COLO829 (cell line): Measurements from ENCODE around the gene PCK1.

ENCODE experiments used
- DNase-seq: peaks from one replicate; pipeline ENCODE4 v3.0.0; 2012; ENCODE audit warnings: low spot score

PCK1 gene

DNA sequence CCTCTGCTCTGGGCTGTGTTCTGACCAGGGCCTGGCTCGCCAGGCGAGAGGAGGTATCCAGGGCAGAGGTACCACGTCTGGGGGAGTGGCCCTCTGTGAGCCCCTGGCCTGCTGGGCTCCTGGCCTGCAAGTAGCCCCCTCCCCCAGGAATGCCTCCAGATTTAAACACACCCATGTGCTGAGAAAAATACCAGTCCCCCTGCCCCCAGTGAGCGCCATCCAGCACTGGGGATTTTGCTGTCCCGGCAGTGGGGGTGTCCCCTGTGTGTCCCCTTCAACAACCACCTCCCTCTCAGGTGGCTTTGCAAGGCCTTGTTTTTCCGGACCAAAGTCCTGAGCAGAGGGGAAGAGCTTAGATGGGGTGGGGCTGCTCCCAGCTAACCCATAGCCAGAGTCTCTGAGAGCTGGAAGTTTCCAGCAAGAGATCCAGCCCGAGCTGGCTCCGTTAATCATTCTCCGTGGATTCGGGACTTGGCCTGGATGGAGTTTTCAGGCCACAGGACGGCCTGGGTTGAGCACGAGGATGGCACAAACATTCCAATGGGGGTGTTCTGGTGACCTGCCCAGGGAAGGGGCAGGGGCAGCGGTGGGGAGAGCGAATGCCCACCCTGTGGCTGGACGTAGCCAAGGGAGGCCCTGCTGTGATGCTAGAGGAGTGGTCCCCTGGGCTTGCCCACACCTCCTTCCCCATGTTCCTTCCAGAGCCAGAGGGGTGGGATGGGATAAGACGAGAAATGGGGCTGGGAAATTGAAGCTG is 29.0 kb downstream of the PCK1 start:
- no peak for DNase-seq

DNA sequence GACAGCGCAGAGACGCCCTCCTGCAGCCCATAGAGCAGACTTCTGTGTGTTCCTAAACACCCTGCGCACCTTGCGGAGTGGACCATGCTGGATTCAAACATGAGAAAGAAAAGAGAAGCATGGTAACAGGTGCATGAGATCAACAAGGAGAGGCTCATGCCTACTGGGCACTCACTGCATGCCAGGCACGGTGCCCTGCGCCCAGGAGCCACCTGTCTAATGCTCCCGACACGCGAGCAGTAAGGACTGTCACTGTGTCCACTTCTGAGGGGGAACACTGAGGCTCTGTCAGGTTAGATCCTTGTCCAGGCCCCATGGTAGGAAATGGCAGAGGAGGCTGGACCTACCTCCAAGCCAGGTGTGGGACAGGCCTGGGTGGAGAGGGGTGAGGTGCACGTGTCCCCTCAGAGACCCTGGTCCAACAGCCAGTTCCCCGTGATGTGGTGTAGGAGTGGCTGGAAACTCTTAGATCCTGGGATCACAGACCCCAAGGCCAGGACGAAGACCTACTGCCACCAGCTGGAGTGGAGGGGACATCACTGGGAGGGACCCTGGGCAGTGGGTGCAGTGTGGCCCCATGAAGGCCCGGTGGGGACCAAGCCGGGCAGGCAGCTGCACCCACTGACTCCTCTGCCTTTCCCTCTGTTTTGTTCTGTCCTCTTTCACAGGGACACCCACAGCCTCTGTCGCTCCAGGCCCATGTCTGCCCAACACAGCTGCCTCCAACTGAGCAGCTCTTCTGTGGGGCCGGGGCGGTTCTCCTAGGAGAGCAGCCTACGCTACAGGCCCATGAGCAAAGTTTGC is 29.8 kb downstream of the PCK1 start:
- DNase-seq = no peak

DNA sequence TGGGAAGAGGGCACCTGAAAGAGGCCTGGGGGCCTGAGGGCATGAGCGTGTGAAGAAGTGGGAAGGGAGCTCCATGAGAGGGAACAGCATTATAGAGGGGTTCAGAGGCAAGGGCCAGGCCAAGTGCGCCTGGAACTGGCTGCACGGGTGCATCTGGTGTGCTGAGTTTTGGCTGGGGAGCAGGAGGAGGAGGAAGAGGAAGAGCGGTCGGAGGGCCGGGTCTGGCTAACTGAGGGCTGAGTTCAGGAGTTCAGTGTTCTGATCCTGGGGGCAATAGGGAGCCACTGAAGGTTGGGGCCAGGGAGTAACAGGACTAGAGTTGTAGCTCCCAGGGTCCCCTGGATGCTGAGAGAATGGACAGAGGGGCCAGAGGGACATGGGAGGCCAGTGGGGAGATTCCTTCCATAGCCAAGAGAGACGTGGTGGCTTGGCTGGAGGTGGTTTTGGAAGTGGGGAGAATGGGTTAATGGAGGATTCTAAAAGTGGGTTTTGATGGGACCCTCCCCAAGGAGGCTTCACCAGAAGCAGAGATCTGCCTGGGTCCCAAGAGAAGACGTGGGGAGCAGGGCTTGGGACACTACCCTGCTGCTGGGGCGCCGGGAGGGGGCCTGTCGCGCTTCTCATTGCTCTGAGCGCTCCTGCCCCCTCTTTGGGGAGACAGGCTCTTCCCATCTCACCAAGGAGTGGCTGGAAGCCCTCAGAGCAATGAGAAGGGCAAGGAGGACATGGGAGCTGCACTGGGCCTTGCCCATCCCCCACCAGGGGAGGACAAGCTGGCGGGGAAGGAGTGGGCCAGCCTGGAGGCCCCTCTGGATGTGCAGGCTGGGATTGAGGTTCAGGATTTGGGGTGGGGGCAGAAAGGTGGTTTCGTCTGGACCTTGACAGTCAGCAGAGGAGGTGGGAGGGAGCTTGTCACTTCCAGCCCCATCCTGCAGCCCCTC is 30.6 kb downstream of the PCK1 start:
- no peak for DNase-seq

DNA sequence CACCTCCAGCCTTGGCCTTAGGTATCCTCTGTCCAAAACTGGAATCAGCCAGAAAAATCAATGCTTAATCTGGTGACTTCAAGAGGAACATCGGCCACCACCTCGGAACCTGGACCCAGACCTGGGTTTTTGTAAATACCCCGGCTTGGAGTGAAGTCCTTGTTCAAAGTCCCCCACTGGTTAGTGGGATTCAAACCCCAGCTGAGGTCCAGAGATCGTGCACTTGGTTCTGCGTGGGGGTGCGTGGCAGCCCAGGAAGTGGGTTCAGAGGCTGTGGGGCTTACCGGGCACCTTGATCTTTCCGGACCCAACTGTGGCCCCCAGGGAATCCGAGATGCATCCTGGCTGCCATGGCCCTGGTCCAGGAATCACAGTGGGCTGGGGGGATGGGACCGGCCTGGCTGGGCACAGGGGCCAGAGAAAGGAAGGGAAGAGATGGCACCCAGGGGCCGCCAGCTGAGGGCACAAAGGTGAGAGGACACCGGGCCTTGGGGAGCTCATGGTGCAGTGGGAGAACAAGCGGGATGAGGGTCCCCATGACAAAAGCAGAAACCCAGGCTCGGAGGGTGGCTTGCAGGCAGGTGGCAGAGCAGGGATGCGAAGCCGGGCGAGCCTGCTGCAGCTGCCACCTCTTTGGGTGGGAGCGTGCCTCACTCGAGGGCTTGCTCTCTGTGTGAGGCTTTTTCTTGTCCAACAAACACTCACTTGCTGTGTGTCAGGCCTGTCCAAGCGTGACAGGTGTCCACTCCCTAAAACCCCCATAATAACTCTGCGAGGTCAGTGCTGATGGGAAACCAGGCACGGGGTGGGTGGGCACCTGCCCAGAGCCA is 31.6 kb downstream of the PCK1 start:
- no peak for DNase-seq

DNA sequence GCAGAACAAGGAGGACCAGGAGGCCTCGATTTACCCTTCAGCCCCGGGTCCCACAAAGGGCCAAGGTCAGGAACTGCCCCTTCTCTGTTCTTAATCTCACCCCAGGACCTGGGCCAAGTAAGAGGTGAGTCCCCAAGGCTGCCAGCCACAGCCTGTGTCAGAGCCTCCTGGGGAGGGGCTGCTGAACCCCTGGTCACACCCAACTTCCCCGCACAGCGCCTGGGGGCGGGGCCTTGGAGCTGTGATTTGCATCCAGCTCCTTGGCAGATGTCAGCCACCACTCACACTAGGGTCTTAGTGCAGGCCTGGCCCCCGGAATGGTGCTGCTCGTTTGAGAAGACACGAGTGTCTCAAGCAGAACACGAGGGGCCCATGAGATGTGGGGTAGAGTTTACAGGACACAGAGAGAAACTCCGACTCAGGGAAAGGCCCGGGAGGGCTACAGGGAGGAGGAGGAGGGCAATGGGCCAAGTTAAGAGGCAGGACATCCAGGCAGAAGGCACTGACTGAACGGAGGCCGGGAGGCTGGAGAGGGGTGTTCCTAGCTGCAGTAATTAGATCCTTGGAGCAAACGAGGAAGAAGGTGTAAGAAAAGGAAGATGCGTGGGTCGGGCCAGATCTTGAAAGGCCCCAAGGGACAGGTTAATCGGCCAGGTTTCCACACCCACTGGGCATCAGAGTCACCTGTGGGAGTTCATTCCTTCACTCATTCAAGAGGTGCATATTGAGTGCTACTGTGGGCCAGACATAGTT is 32.4 kb downstream of the PCK1 start:
- no peak for DNase-seq

DNA sequence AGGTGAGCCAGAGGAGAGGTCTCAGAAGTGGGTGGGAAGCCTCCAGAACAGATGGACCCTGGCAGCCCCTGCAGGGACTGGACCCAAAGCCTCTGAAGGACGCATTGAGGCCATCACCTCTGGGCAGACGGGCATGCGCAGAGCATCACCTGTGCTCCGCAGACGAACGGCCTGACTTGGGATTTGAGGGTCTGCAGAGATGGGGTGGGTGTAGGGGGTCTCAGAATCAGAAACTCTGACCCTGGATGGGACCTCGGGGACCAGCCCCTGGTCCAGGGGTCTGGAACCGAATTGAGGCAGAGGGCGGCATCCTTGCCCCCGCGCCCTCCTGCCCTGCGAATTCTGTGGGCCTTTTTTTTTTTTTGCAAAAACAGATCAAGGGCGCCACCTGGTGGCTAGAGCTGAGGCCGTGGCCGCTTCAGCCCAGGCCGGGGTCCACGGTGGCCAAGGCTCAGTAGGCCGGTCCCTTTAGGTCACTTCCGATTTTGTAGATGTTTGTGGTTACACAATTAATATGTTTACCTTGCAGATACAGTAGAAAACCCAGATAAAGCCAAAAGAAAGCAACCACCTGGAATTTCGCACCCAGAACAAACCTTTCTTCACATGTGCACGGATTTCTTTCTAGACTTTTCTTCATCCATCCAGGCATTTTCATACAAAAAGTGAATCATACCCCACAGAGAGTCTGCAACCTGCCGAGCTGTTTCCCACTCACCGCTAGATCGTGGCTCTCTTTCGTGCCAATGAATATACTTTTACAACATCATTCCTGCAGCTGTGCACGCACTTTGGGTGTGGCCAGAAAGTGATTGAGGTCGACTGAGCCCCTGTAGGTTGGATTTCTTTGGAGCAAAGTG is 33.4 kb downstream of the PCK1 start:
- peak; percentile 59 for DNase-seq

DNA sequence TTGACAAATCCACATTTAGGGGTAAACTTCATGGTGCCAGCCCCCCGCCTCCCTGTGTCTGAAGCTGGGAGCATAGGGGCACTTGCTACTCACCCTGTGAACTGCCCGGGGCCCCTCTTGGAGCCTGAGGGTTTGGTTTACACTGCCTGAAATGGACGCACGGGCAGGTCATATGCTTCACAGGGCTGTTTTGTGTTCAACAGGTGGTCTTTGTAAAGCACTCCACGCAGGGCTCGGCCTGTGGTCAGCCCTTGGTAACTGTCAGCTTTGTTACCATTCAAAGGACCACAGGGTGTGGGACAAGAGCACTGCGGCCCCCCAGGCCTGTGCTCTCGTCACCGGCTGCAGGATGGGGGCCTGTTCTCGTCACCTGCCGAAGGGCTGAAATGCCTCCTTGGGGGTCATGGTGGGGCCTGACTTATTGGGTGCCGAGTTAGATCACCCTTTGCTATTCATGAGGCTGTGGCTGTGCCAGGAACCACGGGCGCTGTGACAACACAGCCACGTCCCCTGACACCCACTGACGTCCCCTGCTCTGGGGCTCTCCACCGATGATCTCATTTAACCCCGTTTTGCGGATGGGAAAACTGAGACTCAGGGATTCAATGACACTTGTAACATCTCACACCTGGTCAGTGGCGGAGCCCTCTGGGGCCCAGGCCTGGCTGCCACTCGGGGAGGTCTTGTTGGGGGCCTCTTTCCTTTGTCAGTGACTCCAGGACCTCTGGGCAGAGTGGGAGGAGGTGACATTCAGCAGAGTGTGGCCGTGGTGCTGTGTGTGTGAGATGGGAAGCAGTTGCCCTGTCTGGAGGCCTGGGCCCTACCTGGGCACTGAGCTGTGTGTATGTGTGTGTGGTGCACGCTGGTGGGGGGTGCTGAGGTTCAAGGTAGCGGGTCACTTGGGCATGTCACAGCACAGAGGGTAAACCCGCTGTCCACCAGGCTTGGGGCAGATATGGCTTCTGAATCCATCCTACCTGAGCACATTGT is 34.4 kb downstream of the PCK1 start:
- no peak for DNase-seq

DNA sequence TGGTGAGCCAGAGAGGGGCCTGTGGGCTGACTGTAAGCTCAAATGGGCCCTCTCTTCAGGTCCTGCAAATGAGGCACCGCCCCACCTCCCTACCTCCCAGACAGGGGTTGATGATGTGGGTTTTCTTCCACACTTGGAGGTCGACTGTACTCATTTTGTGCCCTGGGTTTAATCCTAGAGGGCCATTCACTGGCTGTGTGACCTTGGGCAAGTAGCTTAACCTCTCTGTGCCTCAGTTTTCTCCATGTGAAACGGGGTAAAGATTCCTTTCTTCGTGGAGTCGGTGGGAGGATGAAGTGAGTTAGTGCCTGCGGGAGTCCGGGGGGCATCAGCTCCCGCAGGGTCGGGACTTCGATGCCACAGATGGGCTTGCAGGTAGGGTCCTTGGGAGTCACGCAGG is 35.4 kb downstream of the PCK1 start:
- DNase-seq = no peak

DNA sequence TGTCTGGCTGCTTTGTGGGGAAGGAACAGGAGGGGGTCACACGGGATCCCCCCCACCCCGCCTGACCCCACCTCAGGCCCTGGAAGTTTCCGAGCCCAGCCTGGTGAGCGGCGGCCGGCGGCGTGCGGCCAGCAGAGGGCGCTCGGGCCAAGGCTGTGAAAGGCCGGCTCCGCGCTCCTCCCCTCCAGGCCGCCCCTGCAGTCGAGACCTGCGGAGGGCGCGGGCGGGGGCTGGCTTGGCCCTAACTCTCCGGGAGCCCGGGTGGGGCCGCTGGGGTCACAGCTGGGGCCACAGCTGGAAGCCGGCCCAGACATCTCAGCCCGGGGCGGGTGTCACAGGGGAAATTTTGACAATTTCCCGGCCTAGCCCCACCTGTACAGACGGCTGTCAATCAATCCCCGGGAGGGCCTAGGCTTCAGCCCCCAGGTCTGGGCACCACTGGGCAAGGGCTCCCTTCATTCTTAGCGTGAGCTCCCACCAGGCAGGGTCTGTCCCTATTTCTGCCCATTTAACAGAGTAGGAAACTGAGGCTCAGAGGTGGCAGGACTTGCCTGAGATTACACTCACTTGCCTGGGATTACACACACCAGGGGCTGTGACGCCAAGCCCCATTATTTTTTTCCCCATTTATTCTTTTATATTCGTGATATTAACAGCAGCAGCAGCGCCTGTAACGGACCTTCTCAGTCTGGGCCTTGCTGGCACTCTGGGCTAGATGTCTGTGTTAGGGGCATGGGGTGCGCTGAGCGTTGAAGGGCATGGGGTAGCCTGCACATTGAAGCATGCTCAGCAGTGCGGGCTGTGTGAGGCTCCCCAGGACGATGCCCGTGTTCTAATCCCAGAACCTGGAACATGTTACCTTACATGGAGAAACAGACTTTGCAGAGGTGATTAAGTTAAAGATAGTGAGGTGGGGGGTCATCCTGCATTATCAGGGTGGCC is 36.4 kb downstream of the PCK1 start:
- DNase-seq = peak; percentile 52

DNA sequence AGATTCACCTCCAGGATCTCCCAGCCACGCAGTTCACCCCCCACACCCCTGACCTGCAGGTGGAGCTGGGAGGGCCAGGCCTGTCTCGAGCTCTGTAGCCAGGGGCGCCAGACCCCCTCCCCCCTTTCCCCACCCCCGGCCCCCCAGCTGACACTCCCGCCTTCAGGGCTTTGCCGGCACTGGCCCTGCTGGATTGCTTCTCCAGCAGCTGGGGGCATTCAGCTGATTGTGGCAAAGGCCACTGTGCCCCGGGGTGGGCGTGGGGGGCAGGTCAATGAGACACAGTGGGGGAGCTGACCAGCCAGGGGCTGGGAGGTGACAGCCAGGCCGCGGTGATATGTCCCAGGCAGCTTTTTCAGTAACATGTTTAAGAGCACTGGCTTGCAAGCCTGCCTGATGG is 37.1 kb downstream of the PCK1 start:
- DNase-seq = no peak

DNA sequence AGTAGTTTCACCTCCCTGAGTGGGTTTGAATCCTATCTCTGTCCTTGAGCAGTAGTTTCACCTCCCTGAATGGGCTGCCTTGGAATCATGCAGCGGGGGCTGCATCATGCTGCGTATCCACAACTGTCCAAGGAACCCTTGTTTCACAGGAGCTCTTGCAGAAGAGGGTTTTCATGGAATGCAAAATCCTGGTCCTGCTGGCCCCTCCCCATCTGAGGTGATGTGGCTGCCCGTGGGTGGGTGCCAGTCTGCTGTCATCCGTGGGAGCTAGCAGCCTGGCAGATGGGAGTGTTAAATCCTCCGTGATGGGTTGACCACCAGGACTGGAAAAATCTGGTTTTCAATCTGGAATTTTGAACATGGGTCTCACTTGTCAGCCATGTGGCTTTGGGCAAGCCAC is 37.6 kb downstream of the PCK1 start:
- DNase-seq = no peak

DNA sequence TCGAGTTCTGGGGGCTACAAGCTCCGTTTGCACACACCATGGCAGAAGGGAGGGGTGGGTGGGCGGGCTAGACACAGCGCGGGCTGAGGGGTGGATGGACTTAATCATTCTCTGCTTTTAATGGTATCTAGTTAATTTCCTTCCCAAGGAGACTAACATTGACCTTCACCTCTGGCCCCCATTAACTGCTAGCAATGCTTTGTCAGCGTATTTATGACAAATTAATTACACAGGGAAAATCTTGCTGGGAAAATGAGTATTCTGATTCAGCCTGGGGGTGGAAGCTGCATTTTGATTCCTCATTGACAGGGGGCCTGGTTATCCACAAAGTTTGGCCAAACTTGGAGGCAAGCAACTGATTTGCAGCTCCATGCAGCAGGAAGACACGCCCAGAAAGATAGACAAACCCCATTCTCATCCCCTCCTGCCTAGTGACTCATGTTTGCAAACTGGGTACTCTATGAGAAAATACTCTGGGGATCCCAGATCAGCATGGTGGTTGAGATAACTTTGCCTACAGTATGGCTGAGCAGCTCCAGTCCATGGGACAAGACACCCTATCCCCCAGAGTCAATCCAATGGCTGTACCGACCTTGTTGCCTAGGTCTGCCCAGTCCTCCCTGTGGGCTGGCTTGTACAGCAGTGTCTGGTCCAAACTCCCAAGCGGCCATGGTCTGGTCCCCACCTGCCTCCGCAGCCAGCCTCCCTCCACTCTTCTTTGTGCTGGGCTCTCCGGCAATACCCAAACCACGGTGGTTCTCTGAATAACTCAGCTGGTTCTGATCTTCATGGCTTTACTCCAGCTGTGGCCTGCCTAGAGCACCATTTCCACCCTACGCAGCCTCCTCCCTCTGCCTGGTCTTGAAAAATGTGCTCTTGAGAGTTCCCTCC is 39.7 kb downstream of the PCK1 start:
- peak; percentile 76 for DNase-seq

DNA sequence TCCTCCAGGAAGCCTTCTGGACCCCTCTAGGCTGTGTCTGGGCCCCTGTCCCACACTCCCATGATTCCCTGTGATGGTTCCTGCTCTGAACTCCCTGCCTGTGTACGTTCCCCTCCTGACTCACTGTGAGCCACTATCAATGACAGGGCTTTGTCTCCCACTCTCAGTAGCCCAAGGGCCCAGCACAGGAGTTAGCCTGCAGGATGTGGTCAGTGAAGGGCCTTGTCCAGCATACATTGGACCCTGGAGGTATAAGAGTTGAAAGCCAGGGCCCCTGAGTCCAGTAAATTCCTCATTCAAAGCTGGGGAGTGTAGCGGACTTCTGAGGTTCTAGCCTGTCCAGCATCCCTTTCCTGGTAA is 40.3 kb downstream of the PCK1 start:
- peak; percentile 94 for DNase-seq

DNA sequence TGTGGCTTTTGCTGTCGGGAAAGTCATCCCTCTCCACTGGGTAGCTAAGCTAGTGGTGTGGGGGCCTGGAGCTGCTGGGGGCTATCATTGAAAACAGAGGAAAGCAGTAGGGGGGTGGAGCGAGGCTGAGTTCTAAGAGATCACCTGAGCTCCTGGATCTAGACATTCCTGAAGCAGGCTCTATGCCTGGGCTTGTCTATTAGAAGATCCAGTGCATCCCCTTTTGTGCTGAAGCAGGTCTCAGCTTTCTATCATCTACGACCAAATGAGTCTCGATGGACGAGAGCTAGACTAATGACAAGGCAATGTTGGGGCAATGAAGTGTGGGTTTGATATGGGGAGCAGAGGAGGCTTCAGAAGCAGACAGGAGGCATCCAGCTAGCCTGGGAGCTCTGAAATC is 40.8 kb downstream of the PCK1 start:
- DNase-seq = no peak

DNA sequence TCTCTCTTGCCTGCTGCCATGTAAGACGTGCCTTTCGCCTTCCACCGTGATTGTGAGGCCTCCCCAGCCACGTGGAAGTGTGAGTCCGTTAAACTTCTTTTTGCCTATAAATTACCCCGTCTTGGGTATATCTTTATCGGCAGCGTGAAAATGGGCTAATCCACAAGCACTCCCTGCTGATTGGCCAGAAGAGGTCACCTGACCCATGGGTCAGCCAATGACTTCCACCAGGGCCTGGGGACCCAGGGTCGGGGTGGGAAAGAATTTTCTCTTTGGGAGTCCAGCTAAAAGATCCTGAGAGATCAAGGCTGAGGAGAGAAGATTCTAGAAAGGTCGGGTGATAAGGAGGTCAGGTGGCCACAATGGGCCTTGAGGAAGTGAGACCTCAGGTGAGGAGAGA is 42.2 kb downstream of the PCK1 start:
- DNase-seq = no peak

DNA sequence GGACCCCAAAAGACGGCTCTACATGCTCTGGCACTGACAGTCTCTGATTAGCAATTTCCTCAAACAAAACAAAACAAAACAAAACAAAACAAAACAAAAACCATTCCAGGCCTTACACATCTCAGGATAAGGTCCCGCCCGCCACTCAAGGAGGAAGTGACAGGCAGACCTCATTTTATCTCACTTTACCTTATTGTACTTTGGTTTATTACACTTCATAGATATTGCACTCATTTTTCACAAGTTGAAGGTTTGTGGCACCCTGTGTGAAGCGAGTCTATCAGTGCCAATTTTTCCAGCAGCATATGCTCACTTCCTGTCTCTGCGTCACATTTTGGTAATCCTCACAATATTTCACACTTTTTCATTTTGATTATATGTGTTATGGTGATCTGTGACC is 44.1 kb downstream of the PCK1 start:
- DNase-seq = no peak

DNA sequence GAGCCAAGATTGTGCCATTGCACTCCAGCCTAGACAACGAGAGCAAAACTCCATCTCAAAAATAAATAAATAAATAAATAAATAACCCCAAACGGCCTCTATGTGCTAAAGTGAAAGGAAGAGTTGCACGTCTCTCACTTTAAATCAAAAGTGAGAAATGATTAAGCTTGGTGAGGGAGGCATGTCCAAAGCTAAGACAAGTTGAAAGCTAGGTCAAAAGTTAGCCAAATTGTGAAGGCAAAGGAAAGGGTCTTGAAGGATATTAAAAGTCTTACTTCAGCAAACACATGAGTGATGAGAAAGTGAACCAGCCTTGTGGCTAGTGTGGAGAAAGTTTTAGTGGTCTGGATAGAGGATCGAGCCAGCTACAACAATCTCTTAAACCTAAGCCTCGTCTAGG is 45.0 kb downstream of the PCK1 start:
- DNase-seq = no peak
